ENCODE measurements around the gene PLA2G6.

PLA2G6 gene

GRCh38 chr22:38109371-38110001 is 72.1 kb downstream of the PLA2G6 start:
- DNase-seq: no peak

GRCh38 chr22:38108561-38109319 is 72.9 kb downstream of the PLA2G6 start:
- DNase-seq: no peak

- no peak for DNase-seq
These were observed 73.7 kb downstream of the PLA2G6 start for GRCh38 chr22:38107692-38108515.

GRCh38 chr22:38106814-38107578 is 74.6 kb downstream of the PLA2G6 start:
- no peak for DNase-seq

- DNase-seq: no peak
These were observed 77.5 kb downstream of the PLA2G6 start for GRCh38 chr22:38104084-38104483.

GRCh38 chr22:38103641-38104040 is 78.0 kb downstream of the PLA2G6 start:
- DNase-seq: no peak

- no peak for DNase-seq
These were observed 83.0 kb downstream of the PLA2G6 start for GRCh38 chr22:38098410-38099249.

- no peak for DNase-seq
These were observed 83.8 kb downstream of the PLA2G6 start for GRCh38 chr22:38097557-38098409.

GRCh38 chr22:38097058-38097457 is 84.6 kb downstream of the PLA2G6 start:
- no peak for DNase-seq

- DNase-seq: no peak
These were observed 92.2 kb downstream of the PLA2G6 start for GRCh38 chr22:38089474-38089851.

- DNase-seq: no peak
These were observed 92.8 kb downstream of the PLA2G6 start for GRCh38 chr22:38088629-38089473.

- no peak for DNase-seq
These were observed 93.8 kb downstream of the PLA2G6 start for GRCh38 chr22:38087855-38088254.

- no peak for DNase-seq
These were observed 94.7 kb downstream of the PLA2G6 start for GRCh38 chr22:38086942-38087341.

- DNase-seq: no peak
These were observed 95.4 kb downstream of the PLA2G6 start for GRCh38 chr22:38086001-38086845.

- DNase-seq: no peak
These were observed 96.1 kb downstream of the PLA2G6 start for GRCh38 chr22:38085501-38085900.

GRCh38 chr22:38085056-38085455 is 96.6 kb downstream of the PLA2G6 start:
- DNase-seq: no peak

- no peak for DNase-seq
These were observed 97.5 kb downstream of the PLA2G6 start, which contains the start of gene SLC16A8 for GRCh38 chr22:38083931-38084631. SLC16A8 (minus strand) TSS chr22:38084184; CDS start chr22:38082873, 1,311 bp downstream.
